GM18502 (cell line): ENCODE results near the gene ARMC8.

Experiments
- ATAC-seq: cut with Tn5 transposase; IDR thresholded peaks from one replicate; pipeline ENCODE4 v1.9.1; 2021; ENCODE audit warnings: mild to moderate bottlenecking; ENCODE audit not compliant: unreplicated experiment, poor library complexity

The ARMC8 gene

GRCh38 chr3:138197524-138197923 lies 10.4 kb downstream of the ARMC8 start:
- no peak for ATAC-seq

GRCh38 chr3:138199851-138200250 lies 12.8 kb downstream of the ARMC8 start:
- ATAC-seq = no peak

DNA sequence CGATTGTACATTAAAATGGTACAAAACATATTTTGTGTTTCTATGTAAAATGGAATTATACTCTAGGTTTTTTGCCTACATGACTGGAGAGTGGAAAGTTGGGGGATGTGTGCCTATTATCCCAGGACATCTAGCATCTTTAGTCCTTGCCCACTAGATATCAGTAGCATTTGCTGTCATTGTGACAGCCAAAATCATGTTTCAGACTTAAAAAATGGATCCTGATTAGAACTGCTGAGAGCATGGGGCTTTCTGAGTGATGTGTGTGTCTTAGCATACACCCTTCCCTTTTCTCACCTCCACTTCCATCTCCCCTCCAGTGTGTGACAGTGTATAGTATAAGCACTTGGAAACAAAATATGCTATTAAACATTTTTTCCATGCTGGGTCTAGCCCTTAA lies 13.3 kb downstream of the ARMC8 start:
- ATAC-seq = no peak

DNA sequence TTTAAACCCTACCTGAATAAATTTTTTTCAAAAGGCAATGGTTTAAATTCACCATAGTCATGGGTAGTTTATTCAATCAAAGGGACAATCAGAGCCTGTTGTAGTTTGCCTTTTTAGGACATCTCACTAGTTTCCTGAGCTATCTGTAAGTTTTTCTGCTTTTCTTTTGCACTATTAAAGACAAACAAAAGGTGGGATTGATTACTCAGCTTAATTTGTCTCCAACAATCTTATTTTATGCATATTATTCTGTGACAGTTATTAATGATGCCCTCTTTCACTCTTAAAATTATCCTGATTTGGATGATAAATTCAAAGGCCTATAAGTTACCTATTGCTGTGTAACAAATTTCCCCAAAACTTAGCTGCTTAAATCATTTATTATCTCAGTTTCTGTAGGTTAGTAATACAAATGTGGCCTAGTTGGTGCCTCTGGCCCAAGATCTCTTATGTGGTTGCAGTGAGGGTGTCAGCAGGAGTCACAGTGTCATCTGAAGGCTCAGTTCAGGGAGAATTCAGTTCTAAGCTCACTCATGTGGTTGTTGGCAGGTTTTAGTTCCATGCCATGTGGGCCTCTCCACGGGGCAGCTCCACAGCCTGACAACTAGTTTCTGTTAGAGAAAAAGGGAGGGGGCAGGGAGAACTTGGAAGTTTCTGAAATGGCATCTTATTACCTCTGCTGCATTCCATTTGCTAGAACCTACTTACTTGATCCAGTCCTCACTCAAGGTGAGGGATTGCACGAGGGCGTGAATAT lies 16.0 kb downstream of the ARMC8 start:
- no peak for ATAC-seq

GRCh38 chr3:138203938-138204337 lies 16.8 kb downstream of the ARMC8 start:
- no peak for ATAC-seq

- ATAC-seq = no peak
These were observed 18.4 kb downstream of the ARMC8 start for GRCh38 chr3:138205527-138205926.

DNA sequence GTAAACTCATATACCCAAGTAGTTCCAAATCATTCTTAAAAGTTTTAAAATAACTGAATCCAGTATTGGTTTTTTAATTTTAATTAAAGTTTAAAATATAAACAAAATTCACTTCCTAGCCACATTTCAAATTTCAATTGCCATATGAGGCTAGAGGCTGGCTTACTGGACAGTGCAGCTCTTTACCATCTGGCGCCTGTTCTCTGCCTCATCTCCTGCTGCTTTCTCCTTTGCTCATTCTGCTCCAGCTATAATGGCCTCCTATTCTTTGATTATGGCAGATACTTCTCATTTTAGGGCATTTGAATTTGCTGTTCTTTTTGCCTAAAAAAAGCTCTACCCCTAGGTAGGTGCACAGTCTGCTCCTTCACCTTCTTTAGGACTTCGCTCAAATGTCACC lies 19.1 kb downstream of the ARMC8 start:
- no peak for ATAC-seq

- ATAC-seq = no peak
These were observed 23.4 kb downstream of the ARMC8 start for GRCh38 chr3:138210528-138210927.

DNA sequence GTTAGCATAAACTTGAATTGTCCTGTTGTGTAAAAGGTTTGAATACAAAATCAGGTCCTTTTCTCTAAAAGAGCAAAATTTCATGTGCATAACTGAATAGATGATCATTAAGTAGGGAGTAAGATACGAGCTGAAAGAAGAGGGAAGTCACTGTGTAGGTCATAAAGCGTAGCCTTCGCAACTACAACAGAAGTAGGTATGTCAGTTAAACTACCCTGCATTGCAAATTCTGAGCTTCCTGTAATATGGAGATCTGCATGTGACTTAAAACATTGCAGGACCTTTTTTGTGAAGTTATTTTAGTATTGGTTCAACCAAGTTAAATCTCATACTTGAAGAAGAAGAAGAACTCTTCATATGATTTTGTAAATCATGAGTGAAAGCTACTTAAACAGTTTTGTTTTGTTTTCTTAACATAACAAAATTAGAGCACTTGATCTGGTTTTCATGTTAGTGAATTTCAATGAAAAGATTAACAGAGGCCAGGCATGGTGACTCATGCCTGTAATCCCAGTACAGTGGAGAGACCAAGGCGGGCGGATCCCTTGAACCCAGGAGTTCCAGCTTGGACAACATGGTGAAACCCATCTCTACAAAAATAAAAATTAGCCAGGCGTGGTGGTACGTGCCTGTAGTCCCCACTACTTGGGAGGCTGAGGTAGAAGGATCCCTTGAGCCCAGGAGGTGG lies 26.4 kb downstream of the ARMC8 start:
- ATAC-seq = no peak

GRCh38 chr3:138219255-138219654 lies 32.2 kb downstream of the ARMC8 start:
- ATAC-seq = no peak

DNA sequence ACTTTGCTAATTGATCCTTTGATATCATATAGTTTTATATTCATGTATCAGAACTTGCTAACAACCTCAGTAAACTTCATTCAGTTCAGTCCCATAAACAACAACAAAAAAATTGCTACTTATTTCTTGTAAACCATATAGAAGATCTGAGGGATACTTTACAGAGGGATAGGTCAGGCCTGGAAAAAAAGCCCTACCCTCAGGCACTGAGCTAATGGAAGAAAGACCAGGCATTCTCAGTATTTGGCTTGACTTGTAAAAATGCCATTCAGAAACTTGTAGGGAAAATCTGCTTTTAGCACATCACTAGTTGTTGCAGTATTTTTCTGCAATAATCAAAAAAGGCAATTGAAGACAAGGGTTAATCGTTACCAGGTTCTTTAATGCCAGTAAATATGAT lies 33.1 kb downstream of the ARMC8 start:
- no peak for ATAC-seq

DNA sequence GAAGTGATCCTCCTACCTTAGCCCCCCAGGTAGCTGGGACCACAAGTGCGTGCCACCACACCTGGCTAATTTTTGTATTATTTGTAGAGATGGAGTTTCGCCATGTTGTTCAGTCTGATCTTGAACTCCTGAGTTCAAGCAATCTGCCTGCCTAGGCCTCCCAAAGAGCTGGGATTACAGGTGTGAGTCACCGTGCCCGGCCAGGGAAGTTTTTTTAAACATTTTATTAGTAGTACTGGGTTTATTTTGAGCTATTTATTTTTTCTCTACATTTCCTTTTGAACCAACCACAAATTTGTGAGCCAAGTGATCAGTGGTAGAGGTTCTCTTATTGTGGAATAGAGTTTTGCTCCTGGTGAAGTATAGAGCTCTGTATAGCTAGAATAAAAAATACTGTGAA lies 33.7 kb downstream of the ARMC8 start:
- no peak for ATAC-seq

GRCh38 chr3:138222131-138222941 lies 35.2 kb downstream of the ARMC8 start:
- no peak for ATAC-seq

GRCh38 chr3:138222942-138223287 lies 35.8 kb downstream of the ARMC8 start:
- no peak for ATAC-seq

- ATAC-seq = no peak
These were observed 40.5 kb downstream of the ARMC8 start for GRCh38 chr3:138227650-138228049.

GRCh38 chr3:138230525-138230924 lies 43.4 kb downstream of the ARMC8 start:
- ATAC-seq = no peak

DNA sequence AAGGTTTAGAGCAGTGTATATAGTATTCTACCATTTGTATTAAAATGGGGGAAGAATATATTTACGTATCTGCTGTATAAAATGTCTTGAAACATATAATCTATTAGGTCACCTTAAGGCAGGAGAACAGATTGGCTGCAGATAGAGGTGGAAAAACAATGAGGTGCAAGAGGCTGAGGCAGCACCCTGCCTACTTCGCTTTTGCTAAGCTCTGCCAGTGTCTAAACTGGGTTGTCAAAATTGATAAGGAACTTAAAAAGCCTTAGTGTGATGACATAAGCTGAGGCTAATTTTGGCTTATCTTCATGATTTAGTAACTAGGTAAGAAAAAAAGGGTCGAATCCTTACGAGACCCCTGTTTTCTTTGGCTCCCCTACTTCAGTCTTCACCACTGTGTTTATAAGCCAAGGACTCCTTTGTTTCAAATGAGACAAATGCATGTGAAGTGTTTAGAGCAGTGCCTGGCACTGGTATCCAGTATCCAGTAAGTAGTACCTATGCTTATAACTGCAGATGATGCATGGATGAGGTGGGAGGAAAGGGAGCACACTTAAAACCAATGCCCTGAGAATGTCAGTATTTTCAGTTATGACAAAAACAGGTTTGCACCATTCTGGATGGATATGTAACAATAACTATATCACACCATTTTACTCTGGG lies 45.7 kb downstream of the ARMC8 start:
- ATAC-seq = no peak

- ATAC-seq = no peak
These were observed 47.5 kb downstream of the ARMC8 start for GRCh38 chr3:138234401-138235179.

GRCh38 chr3:138238711-138239110 lies 51.6 kb downstream of the ARMC8 start:
- no peak for ATAC-seq

- ATAC-seq = no peak
These were observed 54.0 kb downstream of the ARMC8 start for GRCh38 chr3:138241061-138241460.
